Forelimb muscle (tissue), 1 donor: ENCODE data around the gene IFNK. TPM values are rescaled to one million over a fixed set of nuclear protein-coding genes. Genes with fewer than 3 reads are reported as not detected.

Experiments used
- DNase-seq: peaks from one replicate; pipeline ENCODE4 v3.0.0-alpha.2; 2013; ENCODE audit warnings: low read depth
- polyA plus RNA-seq: library from polyadenylated mRNA; unstranded; fragments of 120-200 nt; gene quantifications from one replicate; pipeline ENCODE4 v1.2.1, GENCODE V29; 2013; ENCODE audit not compliant: insufficient read length

Gene IFNK
- polyA plus RNA-seq, 1 donor: not detected

DNA sequence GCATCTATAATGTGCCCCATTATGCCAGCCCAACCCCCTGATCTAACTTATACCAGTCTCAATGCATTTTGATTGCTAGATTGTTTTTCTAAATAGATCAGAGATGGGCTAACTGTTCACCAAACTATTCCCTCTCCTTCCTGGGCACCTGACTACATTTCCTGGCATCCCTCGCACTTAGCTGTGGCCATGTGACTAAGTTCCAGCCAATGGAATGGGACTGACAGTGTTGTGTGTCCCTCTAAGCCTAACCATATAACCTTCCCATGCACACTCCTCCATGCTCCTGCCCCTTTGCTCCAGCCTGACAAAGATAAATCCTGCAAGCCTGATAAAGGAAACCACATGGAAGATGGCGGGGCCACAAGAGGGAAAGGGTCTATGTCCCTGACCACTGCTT lies 12.3 kb upstream of the IFNK start:
- DNase-seq: no peak

DNA sequence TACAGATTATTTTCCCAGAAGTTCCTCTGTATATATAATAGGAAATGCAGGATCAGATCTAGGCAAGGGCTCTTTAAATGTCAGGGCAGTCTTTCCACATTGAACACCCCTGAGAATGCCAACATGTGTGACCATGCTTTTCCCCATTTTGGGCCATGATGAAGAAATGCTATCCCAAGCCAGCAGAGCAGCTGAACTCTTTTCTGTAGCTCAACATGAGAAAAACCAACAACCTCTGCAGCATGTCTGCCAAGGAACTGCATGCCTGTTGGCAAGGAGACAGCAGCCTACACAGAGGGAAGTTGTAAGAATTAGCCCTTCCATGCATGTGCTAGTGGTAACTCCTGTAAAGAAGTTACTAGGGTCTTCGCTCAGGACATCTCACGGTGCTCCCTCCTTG lies 9.5 kb upstream of the IFNK start:
- DNase-seq: no peak

DNA sequence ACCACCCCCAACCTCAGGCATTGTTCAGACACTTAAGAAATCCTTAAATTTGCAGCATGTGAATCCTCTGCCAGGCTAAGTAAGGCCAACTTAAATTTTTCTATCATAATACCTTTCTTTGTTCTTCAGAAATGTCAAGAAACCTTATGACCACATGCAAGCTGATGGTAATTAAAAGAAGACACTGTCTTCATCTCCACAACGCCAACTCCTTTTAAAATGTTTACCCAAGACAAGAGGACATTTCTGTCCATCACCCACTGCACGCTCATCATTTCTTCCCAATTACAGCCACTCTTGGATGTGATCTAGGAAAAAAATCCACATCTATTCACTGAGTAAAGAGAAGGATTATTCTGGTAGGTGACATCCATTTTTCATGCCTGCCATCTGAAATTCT lies 6.1 kb upstream of the IFNK start:
- DNase-seq: no peak

DNA sequence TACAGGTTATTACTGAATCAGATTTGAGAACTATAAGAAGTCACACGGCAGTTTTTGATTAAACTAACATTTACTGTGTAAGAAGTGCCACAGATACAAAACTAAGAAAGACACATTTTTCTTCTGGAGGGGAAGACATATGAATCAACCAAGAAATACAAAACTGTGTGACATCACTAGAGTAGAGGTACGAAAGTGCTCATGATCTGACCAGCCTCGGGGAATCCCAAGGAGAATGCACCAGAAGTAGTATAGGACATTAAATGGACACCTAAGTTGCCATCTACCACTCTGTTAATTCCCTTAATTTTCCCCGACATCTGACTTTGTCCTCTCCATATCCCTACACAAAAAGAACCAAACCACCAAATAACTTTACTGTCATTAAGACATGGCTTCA lies 5.3 kb upstream of the IFNK start:
- DNase-seq: no peak

DNA sequence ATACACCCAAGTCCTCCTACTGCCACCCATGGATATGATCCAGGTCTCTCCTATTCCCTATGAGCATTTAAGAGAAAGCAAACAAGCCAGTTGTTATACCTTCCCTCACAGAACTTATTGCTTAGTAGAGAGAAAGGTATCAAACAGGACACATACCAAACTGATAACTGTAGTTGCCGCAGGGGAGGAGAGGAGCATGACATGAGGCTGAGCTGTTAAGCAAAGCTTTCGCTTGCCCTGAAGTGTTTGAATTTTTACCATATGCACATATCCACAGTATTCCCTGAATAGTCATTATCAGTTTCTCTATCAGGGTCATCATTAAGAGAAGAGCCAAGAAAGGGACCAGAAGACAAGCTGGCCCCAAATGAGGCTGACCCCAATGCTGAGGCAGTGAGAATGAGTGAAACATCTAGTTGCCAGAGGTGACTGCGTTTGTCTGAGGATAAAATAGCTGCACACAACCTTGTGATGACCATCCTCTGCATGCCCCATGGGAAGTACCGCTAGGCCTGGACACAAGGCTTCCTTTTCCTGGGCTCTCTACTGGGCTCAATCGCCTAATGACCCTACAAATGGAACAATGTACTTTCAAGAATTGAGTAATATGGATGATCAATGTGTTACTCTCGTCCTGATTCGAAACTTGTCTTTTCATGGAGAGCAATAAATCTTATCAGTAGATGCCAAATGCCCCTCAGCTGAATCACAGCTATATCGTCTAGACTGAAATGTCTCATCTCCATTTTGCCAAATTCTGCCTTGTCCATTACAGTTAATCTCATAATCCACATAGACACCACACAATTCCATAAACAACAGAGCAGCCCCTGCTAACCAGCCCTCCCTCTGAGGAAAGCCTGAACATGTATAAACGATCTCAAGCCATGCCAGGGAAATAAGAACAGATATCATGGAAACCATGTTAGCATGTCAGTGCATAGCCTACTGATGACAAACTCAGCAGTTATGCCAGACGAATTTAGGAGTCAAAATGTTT lies 4.3 kb upstream of the IFNK start:
- DNase-seq: no peak

DNA sequence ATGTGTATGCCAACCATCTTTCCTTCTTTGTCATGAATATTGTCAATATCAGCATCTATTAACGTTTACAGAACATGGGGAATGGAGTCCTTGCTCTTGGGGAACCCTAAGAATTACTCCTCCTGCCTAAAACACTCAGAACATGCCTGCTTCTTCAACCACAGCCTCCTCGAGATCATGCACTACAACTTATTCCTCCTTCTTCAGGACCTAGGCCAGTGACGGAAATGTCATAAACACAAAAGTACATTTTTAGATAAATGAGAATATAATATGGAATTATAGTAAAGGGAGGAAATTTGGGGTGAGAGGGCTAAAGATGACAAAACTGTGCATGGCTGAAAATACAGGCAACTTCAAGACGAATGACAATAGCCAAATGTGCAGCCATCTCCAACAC lies 3.1 kb upstream of the IFNK start:
- DNase-seq: no peak

DNA sequence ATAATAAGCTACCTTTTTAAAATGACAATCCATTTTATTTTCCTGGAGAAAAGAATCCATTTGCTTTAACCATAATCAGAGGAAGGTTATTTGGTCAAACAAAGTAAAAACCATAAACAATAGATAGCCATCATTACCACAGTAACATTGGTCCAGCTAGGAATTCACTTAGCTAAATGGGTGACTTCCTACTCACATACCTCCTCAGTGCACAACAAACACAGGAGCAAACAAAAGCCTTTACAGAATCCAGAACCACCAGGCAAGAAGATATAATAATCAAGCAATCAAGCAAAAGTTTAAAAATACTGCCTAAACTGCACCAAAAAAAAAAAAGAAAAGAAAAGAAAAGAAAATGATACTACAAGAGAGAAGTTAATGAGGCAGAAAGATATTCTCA lies 949 bp upstream of the IFNK start:
- no peak for DNase-seq

DNA sequence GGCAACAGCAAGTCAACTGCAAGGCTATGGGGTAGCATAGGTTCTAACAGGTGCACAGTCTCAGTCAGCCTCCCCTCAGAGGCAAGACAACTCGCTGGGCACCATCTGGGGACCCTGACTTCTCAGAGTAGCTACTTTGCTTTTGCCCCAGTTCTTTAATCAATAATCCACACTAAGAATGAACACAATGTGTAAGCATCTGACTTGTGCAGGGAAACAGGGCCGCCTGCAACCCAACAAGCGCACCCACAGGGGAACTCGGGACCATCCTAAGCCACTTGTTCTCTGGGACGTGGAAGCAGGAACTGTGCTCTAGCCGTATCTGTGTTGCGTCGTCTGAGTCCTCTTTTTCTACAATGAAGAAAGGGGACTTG lies 3.6 kb downstream of the IFNK start:
- no peak for DNase-seq

DNA sequence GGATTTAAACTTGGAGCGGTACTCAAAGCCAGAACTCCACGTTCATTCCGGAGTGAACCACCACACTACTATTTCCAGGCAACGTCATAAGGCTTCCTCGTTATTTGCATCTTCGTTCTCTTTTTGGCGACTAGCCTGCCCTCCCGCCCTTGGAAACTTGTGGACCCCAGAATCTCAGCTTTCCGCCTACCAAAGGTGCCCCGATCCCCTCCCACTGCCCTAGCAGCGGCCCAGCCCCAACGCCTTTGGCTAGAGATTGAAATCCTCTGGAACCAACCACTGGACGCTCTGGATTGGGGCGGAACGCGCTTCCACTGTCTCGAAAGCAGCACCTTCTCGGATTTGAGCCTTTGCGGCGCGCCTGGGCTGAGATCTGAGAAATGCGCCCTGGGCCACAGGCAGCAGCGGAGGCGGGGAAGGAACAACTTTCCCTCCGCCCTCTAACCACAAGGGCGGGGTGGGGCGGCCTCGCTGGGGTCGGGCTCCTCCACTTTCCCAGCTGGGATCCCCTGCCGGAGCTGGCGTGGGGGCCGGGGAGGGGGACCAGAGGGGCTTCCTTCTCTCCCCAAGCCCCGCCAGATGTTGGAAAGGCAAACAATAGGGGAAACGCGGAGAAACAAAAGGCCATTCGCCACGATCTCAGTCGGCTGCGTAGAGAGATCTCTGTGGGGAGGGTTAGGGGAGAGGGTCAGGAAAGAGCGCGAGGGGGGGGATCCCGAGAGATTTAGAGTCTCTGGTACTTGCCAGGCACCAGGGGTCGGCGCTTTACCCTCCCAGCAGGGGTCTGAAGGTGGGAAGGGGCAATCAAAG lies 4.2 kb downstream of the IFNK start:
- no peak for DNase-seq

DNA sequence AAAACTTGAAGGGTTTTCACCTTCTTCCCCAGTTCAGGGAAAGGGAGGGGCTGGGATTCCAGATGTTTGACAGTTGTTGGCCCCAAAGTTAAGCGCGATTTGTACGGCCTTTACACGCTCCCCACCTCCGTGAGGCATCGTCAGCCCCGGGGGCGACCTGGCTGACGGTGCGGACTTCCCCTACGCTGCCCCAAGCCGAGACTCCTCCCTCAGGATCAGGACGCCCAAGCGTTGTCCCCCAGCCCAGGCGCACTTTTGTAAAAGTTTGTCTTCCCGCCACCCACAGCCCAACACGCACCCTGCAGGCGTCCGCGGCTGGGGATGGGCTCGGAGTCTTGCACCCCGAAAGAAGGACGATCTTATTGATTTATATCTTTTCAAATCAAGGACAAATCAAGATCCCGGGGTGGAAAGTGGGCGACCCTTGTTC lies 4.8 kb downstream of the IFNK start:
- DNase-seq: no peak

DNA sequence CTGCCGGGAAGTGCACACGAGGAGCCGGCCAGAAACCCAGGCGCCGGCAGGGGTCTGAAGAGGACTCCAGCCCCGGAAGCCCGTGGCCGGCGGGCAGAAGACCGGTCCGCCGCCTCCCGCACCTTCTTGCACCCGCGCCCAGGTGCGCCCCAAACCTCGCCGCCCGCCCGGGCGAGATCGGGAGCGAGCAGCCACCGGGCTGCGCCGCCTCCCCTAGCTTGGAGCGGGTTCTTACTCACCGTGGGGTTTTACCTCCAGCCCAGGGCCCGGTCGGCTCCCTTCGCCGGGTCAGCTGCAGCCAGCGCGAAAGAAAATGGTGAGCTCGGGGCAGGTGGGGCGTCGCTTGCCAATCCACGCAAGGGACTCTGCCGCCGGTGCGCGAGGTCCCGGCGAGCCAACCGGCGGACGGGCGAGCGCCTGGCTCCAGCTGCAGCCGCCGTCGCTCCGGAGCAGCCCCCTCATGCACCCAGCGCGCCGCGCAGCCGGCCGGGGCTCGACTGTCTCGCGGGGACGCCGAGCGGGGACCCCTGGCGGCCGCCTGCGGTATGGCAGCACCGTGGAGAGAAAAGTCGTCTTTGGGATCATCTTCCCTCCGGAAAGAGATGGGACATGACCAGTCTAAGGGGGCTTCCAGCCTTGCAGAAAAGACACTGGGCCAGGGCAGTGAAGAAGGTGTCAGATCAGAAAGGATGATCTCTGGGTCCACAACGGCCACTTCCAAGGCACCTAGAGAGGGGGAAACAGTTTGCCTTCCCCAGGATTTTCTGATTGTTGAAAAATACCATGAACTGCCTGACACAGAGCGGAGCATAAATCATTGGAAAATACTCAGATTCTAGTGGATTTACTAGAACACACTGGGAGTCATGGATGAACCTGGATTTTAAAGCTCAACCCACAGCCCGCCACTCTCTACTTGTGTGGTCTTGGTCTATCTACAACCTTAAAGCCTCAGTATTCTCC lies 5.5 kb downstream of the IFNK start, which contains the start of gene MOB3B:
Gene MOB3B, minus strand, starts transcription at position 499 of the 963 bp plus-strand sequence. CDS start 74,264 bp downstream, outside the sequence.
- no peak for DNase-seq

DNA sequence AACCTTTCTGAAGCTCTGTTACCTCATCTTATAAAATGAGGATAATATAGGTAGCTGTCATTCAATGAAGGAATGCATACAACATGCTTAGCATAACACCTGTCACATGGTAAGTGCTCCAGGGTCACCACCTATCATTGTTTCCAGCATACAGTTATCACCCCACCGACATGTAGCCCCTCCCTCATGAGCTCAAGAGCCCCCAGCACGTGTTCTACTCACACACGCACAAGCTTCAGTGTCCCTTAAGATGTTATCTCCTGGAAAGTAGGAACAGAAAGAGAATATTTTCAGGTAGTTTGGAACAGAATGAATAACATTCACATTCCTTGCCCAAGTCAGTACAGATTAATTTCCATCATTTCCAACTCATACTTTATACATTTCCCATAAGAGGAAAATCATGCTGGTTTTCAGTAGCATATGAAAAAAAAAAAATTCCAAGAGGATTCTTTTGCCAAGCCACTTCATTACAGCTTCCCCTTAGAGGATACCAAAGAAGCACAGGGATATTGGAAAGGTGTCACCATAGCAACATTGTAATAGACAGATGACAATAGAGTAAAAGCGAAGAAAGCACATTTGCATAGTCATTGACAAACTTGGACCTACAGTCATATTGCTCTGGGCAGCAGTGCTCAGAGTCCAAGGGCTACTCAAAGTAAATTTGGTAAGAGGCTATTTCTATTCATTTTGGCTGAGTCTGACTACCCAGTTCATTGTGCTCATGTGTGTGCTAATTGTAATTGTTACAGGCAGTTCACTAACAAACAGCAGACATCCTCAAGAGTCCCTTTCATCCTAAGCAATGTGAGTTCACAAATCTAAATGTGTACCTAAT lies 7.0 kb downstream of the IFNK start:
- DNase-seq: no peak

DNA sequence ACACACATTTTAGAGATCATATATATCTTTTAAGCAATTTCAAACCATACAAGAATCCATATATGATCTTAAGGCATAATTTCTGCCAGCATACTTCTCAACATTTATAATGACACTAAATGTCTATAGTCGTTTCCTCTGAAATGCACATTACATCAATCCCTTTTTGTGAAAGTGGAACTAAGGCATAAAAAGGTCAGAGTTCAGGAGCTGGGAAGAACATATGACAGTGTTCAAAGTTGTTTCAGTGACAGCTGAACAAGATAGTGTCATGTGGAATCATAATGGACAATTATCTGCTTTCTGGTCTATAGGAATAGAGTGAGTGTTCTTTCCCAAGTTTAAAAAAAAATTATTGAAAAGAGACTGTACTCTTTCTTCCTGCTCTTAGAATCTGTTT lies 8.0 kb downstream of the IFNK start:
- DNase-seq: no peak

DNA sequence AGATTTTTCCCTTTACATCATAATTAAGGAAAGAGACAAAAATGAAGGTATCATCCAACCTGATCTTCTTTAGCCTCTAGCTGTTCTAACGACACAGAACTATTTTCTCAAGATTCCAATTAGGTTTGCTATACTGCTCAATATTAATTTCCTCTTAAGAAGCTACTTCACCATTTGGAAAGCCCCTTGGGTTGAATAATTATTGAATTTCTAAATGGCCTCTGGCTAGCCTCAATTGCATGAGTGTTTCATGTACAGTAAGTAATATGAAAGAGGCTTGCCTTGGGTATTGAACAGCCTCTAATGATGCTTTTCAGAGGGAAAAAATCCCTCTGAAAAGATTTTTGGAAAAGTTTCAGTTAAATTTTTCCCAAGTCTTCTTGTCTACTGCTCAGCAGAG lies 9.2 kb downstream of the IFNK start:
- no peak for DNase-seq

DNA sequence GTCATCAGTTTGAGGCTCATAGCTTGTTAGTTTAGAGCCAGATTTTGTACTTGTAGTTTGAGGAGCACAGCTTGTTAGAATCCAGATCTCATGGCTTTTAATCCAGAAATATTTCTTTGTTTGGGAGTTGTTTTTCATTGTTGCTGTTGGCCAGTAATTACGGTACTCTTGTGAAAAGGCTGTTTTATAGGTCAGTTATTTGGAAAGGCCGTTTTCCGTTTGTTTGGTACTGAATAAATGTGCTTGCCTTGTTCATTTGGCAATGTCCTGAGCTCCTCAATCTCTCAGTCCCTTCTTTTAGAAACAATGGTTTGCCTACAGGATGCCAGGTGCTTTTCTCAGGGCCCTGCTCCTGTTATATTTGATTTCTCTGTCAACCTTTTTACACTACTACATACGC lies 10.0 kb downstream of the IFNK start:
- no peak for DNase-seq

DNA sequence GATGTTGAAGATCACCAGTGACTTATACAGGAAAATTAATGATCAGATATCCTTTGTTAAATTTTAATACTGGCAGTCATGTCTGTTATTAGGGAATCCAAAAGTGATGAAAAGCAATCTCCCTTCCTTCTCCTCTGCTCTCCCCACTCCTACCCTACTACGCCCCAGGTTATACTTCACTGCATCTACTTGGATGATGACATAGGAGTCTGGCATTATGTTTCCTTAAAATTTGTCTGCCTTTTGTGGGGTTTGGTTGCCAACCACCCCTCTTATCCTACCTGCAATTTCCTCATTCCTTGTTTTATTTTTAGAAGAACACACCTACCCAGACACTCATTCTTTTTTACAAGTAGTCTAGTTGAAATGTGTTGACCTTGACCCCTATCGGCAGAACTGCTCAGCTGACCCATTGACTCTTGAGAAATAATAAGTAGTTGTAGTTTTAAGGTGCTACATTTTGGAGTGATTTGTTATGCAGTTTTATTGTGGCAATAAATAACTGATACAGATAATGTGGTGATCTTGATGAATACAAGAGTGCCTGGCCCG lies 10.6 kb downstream of the IFNK start:
- no peak for DNase-seq

DNA sequence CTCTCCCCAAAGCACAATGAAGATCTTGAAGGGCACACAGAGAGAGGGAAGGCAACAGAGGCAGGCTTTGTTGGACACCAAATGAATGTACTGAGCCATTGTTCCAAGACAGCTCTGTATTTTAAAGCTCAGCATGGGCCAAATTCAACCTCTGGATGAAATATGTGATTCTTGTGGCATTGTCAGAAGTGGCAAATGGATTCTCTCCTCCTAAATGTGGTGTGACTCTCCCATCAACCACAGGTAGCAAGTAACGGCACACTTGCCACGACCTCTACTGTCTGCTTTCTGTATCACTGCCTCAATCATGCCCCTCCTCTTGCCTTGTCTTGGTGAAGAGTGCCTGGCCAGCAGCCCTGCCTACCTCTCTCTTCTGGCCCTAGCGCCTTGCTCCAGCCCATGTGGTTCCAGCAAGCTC lies 11.6 kb downstream of the IFNK start:
- no peak for DNase-seq

DNA sequence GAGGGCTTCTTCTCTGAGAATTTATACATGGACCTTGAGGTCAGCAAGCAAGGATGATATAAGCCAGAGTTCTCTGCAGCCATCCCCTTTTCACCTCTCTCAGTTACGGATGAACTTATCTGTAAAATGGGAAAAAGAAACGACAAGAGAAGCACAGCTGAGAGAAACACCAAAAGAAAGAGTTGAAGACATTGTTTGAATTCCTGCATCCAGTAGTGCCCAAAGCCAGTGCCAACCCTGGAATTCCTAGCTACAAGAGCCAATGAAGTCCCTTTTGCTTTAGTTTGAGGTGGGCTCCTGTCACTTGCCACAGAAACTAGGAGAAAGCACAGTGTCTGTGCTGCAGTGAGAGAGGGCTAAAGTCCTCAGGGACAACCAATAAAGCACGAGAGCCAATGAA lies 12.1 kb downstream of the IFNK start:
- DNase-seq: no peak

DNA sequence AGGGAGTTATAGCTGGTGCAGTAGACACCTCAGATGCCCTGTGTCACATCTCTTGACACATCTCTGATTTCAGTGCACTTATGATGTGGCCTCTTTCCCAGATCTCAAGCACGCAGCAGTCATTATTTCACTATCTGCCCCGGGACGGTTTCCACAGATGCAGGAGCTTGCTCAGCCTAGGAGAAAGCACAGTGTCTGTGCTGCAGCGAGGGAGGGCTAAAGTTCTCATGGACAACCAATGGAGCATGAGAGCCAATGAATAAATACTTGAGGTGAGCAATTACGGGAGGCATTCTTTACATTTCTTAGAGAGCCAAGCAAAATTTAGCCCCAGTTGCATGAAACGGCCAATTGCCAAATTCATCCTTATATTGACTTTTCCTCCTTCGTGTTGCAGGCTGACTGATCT lies 12.9 kb downstream of the IFNK start:
- no peak for DNase-seq

DNA sequence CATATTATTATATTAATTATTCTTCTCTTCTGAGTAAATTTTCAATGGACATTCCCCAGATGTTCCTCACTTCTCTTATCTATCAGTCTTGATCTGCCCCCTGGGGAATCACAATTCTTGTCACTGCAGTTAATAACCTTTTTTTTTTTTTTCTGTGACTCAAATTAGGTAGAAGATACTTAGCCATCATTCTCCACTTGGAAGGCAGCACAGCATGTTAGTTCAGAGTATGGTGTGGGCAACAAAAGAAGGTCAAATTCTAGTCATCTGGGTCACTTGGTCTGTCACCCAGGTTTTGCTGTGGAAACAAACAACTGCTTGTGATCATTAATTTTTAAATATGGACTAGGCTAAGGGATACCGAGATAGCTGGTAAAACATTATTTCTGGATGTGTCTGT lies 13.7 kb downstream of the IFNK start:
- DNase-seq: no peak
